HL-60 (cell line): Measurements from ENCODE around the gene APOD.

Source experiments
- DNase-seq, 2 experiments: peaks; one replicate each; pipeline ENCODE4 v3.0.0-alpha.2; 2010 to 2020; ENCODE audit warnings: low read depth in 1 of 2, low spot score in 1 of 2
- H3K27ac ChIP-seq: fragments of 250-450 bp; sonication (Bioruptor Pico); replicated peaks from 2 replicates; pipeline ENCODE4 v1.5.1; 2020; ENCODE audit warnings: mild to moderate bottlenecking, moderate library complexity
- H3K27me3 ChIP-seq: fragments of 250-450 bp; sonication (Bioruptor Pico); 2 replicates; pipeline ENCODE4 v1.5.1; 2021; ENCODE audit warnings: mild to moderate bottlenecking, moderate library complexity; ENCODE audit not compliant: insufficient read depth, poor library complexity, severe bottlenecking
- H3K4me3 ChIP-seq: replicated peaks from 2 replicates; pipeline ENCODE4 v1.5.1; 2011; ENCODE audit warnings: mild to moderate bottlenecking, control low read depth, low read length; ENCODE audit not compliant: insufficient read depth
- CTCF ChIP-seq: IDR thresholded peaks from one replicate; pipeline ENCODE4 v1.5.1; 2011; ENCODE audit warnings: low read length, control low read depth, inconsistent platforms; ENCODE audit not compliant: insufficient read depth
- GABPA ChIP-seq: IDR thresholded peaks from 2 replicates; pipeline ENCODE4 v1.6.1; 2012; ENCODE audit warnings: low read depth
- POLR2AphosphoS5 ChIP-seq: IDR thresholded peaks from 2 replicates; pipeline ENCODE4 v1.6.1; 2012; ENCODE audit warnings: low read depth
- SPI1 ChIP-seq: IDR thresholded peaks from 2 replicates; pipeline ENCODE4 v1.6.1; 2012; ENCODE audit warnings: low read depth, mild to moderate bottlenecking, borderline replicate concordance
- TF ChIP-seq, protein P1 (sequence below): IDR thresholded peaks from 2 replicates; pipeline ENCODE4 v1.6.1; 2012; ENCODE audit warnings: low read depth; ENCODE audit not compliant: insufficient replicate concordance

APOD gene

DNA sequence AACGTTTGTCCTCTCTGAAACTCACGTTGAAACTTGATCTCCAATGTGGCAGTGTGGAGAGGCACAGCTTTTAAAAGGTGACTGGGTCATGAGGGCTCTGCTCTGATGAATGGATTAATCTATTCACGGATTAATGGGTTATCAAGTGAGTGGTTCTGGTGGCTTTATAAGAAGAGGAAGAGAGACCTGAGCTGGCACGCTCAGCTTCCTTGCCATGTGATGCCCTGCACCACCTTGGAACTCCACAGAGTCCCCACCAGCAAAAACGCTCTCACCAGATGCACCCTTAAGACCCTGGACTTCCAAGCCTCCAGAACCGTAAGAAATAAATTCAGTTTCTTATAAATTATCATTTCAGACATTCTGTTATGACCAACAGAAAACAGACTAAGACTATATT, 43.2 kb downstream of the APOD start:
- Histone ChIP-seq H3K4me3 (no peak overlapping the region), H3K27ac (no peak overlapping the region), H3K27me3 (peaks cover 11% of the 10 kb centered on the region)
- DNase-seq: no peak
- no peak for TF ChIP-seq GABPA
- TF ChIP-seq, protein P1, sequence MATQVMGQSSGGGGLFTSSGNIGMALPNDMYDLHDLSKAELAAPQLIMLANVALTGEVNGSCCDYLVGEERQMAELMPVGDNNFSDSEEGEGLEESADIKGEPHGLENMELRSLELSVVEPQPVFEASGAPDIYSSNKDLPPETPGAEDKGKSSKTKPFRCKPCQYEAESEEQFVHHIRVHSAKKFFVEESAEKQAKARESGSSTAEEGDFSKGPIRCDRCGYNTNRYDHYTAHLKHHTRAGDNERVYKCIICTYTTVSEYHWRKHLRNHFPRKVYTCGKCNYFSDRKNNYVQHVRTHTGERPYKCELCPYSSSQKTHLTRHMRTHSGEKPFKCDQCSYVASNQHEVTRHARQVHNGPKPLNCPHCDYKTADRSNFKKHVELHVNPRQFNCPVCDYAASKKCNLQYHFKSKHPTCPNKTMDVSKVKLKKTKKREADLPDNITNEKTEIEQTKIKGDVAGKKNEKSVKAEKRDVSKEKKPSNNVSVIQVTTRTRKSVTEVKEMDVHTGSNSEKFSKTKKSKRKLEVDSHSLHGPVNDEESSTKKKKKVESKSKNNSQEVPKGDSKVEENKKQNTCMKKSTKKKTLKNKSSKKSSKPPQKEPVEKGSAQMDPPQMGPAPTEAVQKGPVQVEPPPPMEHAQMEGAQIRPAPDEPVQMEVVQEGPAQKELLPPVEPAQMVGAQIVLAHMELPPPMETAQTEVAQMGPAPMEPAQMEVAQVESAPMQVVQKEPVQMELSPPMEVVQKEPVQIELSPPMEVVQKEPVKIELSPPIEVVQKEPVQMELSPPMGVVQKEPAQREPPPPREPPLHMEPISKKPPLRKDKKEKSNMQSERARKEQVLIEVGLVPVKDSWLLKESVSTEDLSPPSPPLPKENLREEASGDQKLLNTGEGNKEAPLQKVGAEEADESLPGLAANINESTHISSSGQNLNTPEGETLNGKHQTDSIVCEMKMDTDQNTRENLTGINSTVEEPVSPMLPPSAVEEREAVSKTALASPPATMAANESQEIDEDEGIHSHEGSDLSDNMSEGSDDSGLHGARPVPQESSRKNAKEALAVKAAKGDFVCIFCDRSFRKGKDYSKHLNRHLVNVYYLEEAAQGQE: no peak
- TF ChIP-seq POLR2AphosphoS5: no peak
- no peak for TF ChIP-seq SPI1
- TF ChIP-seq CTCF: no peak

GRCh38 chr3:195540027-195540426, 43.7 kb downstream of the APOD start:
- Histone ChIP-seq H3K27me3 (peaks cover 11% of the 10 kb centered on the region), H3K27ac (no peak overlapping the region), H3K4me3 (no peak overlapping the region)
- TF ChIP-seq POLR2AphosphoS5: no peak
- no peak for TF ChIP-seq GABPA
- TF ChIP-seq, protein P1: no peak
- TF ChIP-seq SPI1: no peak
- TF ChIP-seq CTCF: no peak
- no peak for DNase-seq

DNA sequence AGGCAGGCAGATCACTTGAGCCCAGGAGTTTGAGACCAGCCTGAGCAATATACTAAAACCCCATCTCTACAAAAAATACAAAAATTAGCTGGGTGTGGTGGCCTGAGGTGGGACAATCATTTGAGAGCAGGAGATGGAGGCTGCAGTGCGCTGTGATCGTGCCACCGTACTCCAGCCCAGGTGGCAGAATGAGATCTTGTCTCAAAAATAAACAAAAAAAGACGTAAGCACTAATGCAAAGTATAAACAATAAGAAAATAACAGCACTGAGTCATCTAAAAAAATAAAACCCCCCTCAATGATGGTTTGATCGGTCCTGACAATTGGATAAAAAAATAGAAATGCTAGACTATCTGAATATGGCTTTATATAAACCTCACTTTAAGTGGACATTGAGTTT, 44.3 kb downstream of the APOD start:
- H3K27me3 ChIP-seq: peaks cover 5% of the 10 kb centered on the region
- DNase-seq: no peak
- H3K27ac ChIP-seq: no peak overlapping the region
- no peak for TF ChIP-seq POLR2AphosphoS5
- H3K4me3 ChIP-seq: no peak overlapping the region

- no peak overlapping the region for H3K4me3 ChIP-seq
- DNase-seq: no peak
- H3K27ac ChIP-seq: no peak overlapping the region
- no peaks in the 10 kb centered on the region for H3K27me3 ChIP-seq
- TF ChIP-seq GABPA (no peak), POLR2AphosphoS5 (no peak), SPI1 (no peak), CTCF (no peak)
- TF ChIP-seq, protein P1: no peak
These were observed 45.7 kb downstream of the APOD start for GRCh38 chr3:195537995-195538394.
